GM13977 (cell line): Measurements from ENCODE around the gene PRKAG2.

Experiments used
- DNase-seq: peaks from one replicate; pipeline ENCODE4 v3.0.0; 2012; ENCODE audit warnings: low spot score
- in situ Hi-C: fragments of 300-500 bp; cut with MboI; formaldehyde crosslinking; loops from one replicate; pipeline ENCODE4 v1.12.0; 2022; ENCODE audit warnings: low sequenced_read_pairs, low pct_unique_long_range_greater_than_20kb, mixed read lengths, inconsistent platforms; ENCODE audit not compliant: unreplicated experiment
- TF ChIP-seq, protein P1 (sequence below): IDR thresholded peaks from 2 replicates; pipeline ENCODE4 v1.5.1; 2012; ENCODE audit warnings: mild to moderate bottlenecking, control low read depth; ENCODE audit not compliant: insufficient read depth; ENCODE audit errors: extremely low read depth, missing control alignments

The PRKAG2 gene

GRCh38 chr7:151711906-151712809 lies 164.8 kb downstream of the PRKAG2 start:
- DNase-seq, result no peak
- TF ChIP-seq, protein P1, sequence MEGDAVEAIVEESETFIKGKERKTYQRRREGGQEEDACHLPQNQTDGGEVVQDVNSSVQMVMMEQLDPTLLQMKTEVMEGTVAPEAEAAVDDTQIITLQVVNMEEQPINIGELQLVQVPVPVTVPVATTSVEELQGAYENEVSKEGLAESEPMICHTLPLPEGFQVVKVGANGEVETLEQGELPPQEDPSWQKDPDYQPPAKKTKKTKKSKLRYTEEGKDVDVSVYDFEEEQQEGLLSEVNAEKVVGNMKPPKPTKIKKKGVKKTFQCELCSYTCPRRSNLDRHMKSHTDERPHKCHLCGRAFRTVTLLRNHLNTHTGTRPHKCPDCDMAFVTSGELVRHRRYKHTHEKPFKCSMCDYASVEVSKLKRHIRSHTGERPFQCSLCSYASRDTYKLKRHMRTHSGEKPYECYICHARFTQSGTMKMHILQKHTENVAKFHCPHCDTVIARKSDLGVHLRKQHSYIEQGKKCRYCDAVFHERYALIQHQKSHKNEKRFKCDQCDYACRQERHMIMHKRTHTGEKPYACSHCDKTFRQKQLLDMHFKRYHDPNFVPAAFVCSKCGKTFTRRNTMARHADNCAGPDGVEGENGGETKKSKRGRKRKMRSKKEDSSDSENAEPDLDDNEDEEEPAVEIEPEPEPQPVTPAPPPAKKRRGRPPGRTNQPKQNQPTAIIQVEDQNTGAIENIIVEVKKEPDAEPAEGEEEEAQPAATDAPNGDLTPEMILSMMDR, result no peak
- in situ Hi-C loops, result no loop called here

- no peak for DNase-seq
- TF ChIP-seq, protein P1, result no peak
- in situ Hi-C loops, result no loop called here
Measured at GRCh38 chr7:151711435-151711872, 165.5 kb downstream of the PRKAG2 start.

GRCh38 chr7:151710646-151711434 lies 166.1 kb downstream of the PRKAG2 start:
- no peak for DNase-seq
- TF ChIP-seq, protein P1, result no peak
- in situ Hi-C loops, result no loop called here

DNA sequence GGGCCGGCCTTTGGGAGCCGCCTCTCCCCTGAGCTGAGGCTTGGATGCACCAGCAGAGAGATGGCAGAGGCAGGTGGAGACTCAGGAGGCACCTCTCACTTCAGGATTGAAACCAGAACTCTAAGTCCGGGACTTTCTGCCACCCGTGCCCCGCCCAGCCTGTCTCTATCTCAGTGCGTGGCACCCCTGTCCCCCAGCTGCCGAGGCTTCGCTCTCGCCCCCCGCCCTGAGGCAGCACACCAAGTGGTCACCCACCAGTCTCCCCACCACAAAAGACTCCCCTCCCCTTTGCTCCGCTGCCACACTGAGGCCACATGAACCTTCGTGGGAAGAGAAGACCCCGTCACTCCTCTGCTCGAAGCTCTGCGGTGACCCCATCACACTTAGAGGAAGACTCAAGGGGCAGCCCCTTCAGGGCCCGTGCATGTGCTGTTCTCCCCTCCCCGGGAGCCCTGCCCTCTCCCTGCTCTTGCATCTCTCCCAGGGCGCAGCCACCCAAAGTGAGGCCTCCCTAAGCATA lies 166.7 kb downstream of the PRKAG2 start:
- DNase-seq, result no peak
- TF ChIP-seq, protein P1, result no peak
- in situ Hi-C loops, result no loop called here

GRCh38 chr7:151709141-151710038 lies 167.5 kb downstream of the PRKAG2 start:
- TF ChIP-seq, protein P1, result no peak
- in situ Hi-C loops, result no loop called here
- DNase-seq, result no peak
